GM19351 (cell line): ENCODE data around the gene SPRED2.

Experiments
- ATAC-seq: cut with Tn5 transposase; IDR thresholded peaks from one replicate; pipeline ENCODE4 v1.9.1; 2021; ENCODE audit warnings: mild to moderate bottlenecking, moderate library complexity; ENCODE audit not compliant: unreplicated experiment

The SPRED2 gene

GRCh38 chr2:65432227-65433190 lies at the start of gene SPRED2:
Gene SPRED2 (minus strand): TSS chr2:65432599. CDS start chr2:65431987, 612 bp downstream.
- ATAC-seq = no peak

- ATAC-seq = no peak
Observed at GRCh38 chr2:65481961-65482360, 49.6 kb upstream of the SPRED2 start.

GRCh38 chr2:65479524-65479923 lies 47.1 kb upstream of the SPRED2 start:
- no peak for ATAC-seq

DNA sequence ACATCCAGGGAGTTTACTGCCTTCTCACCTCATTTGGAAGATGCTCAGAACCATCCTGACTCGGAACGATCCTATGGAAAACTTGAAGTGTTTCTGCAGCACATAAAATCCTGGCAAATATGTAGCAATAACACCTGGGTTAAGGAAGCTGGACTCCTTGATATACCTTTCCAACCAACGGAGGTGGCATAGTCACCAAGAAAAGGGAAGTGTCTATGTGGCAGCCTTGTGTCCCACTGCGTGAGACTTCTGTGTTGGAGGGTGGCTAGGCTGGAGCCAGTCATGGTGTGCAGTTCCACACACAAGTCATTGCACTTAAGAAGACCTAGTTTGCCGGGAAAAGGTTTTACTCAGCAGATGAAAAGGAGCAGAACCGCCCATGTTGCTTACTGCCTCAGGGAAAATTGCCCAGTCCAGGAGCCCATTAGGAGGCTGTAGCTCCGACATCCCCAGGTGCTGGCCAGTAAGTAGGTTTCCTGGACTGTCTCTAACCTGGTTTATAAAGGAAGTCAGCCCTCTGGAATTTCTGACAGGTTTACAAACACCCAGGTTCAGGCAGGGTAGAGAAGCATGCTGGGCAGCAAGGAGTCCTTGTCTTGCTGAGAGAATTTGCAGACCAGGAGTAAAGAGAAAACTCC lies 46.2 kb upstream of the SPRED2 start:
- ATAC-seq = no peak

- ATAC-seq = no peak
Observed at GRCh38 chr2:65477590-65477989, 45.2 kb upstream of the SPRED2 start.

GRCh38 chr2:65476778-65477177 lies 44.4 kb upstream of the SPRED2 start:
- ATAC-seq = no peak

DNA sequence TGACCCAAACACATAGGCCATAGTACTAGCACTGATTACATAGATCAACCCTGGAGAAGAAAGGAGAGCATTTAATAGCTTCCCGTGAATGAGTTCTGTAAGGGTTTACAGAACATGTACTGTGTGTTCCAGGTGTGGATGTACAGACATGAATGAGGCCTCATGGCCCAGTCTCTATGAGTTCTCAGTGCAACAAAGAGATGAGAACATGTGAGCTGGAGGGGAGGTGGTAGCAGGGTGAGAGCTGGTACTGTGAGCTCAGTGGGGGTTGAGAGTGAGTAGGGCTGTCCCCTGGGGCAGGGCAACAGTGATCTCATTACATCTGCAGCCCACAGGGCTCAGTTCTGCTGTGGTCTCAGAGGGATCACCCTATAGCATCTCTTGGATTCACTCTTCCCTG lies 42.6 kb upstream of the SPRED2 start:
- ATAC-seq = no peak

- no peak for ATAC-seq
Observed at GRCh38 chr2:65473045-65473444, 40.6 kb upstream of the SPRED2 start.

DNA sequence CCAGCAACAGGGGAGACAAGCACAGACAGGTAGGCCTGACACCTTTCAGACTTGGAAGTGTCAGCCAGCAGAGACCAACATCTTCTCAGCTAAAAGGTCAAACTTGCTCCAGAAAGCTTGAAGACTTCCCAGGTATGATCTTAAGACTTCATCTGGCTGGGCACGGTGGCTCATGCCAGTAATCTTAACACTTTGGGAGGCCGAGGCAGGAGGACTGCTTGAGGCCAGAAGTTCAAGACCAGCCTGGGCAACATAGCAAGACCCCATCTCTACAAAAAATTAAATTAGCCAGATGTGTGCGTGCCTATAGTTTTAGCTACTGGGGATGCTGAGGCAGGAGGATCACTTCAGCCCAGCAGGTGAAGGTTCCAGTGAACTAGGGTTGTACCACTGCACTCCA lies 39.0 kb upstream of the SPRED2 start:
- no peak for ATAC-seq

DNA sequence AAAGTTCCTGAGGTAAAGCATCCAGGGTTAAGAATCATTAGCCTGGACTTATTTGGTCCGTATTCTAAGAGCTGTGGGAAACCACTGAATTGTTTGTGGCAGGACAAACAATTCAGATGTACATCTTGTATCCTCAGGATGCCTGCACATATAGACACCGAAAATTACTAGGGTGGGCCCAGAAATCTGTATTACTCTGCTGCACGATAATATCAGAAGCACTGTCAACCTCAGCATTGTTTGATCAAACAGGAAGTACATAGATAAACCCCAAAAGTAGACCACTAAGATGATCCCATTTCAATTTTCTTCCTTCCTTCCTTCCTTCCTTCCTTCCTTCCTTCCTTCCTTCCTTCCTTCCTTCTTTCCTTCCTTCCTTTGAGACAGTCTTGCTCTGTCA lies 34.2 kb upstream of the SPRED2 start:
- ATAC-seq = no peak

DNA sequence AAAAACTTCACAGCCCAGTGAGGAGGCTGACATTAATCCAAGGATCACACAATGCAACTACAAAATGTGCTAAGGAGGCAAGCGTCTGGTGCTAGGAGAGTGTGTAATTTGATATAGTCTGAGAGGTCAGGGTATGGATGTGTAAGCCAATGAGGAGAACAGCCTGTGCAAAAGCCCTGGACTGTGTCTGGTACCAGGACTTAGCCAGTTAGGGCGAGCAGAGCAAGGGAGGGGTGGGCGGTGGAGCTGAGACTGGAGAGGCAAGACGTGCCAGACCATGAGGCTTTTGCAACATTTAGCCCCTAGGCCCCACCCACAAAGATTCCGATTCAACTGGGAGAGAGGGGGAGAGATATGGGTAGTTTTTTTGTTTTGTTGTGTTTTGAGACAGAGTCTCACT lies 33.5 kb upstream of the SPRED2 start:
- no peak for ATAC-seq

DNA sequence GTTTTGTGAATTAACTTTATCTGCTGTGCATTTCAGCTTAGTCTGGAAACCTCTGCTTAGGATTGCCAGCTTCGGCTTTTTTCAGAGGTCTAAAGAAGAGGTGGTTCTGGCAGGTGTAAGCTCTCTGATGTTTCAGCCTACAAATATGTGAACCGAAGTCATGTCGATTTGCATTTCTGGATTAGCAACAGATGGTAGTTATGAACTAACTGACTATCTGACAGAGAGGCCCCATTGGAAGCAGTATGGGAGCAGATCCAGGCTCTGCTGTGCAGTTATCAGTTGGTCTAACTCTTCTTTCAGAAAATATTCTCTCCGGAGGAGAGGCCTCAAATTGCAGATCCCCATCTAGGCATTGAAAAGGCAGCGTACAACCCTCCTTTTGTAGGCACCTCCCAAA lies 32.7 kb upstream of the SPRED2 start:
- ATAC-seq = no peak

DNA sequence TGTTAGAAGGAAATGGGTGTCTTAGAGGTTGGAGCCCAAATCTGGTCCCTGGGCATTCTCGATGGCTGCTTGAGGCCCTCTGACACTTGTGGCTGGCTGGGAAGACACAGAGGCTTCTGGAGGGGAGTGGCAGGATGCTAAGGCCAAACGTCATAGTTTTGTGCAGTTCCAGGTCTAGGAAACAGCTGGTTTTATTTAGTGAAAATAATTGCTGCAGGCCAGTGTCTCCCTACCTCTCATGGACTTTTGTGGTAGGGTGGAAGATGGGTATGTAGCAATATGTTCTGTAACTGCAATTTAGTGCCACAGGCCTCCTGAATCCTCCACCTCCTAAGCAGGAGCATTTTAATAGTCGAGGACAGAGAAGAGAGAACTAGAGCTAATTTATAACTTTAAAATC lies 32.2 kb upstream of the SPRED2 start:
- ATAC-seq = no peak

- ATAC-seq = no peak
Observed at GRCh38 chr2:65458999-65459398, 26.6 kb upstream of the SPRED2 start.

GRCh38 chr2:65456886-65457285 lies 24.5 kb upstream of the SPRED2 start:
- ATAC-seq = no peak

DNA sequence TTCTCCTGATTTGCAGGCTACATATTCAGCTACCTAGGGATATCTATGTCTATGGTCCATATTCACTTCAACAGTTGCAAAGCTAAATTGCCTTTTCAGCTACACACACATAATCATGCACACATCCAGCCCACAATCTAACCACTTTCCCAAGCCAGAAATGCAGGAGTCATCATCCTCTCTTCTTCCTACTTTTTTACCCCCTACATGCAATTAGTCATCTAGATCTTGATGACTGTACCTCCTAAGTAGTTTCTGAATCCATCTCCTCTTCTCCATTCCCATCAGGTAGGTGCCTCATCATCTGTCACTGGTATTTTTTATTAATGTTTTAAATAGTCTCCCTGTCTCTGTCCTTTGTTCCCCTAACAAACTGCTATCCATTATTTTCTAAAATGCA lies 23.7 kb upstream of the SPRED2 start:
- ATAC-seq = no peak

DNA sequence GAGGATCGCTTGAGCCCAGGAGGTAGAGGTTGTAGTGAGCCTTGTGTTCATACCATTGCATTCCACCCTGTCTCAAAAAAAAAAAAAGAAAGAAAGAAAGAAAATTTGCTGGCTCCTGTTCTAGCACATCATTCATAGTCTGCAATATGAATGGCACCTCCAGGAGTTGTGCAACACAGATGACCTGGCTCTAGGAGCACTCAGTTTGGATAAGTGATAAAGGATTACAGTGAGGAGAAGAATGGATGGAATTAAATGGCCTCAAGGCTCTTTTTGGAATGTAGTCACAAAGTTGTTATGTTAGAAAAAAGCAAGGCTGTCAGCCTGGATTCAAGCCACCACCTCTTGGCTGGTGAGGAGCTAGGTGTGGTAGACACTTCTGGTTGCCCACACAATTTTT lies 21.5 kb upstream of the SPRED2 start:
- ATAC-seq = no peak

DNA sequence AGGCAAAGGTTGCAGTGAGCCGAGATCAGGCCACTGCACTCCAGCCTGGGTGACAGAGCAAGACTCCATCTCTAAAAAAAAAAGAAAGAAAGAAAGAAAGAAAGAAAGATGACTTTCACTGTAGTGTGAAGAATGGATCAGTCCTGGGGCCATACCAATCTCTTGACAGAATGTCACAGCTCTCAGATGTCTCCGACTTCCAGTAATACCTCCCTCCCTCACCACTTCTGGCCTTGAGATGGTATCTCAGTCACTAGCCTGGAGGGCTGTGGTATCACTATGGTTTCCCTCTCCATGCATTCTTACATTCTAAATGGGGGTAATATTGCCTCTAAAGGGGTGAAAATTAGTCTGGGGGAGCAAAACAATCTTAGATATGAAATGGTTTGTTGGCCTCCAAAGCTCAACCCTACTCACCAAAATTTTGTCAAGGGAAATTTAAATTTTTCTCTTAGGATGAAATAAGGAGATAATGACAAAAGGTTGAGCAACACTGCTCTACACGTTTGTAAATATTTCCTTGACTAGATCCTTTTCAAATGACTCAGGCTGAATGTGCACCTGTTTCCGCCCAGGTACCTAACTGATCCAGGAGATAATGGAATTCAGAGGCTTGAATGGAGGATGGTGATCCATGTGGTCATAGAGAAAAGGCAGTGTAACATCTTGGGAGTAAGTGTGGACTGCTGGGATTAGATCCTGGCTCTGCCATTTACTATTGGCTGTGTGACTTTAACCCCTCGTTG lies 19.9 kb upstream of the SPRED2 start:
- no peak for ATAC-seq

- no peak for ATAC-seq
Observed at GRCh38 chr2:65450810-65451209, 18.4 kb upstream of the SPRED2 start.

DNA sequence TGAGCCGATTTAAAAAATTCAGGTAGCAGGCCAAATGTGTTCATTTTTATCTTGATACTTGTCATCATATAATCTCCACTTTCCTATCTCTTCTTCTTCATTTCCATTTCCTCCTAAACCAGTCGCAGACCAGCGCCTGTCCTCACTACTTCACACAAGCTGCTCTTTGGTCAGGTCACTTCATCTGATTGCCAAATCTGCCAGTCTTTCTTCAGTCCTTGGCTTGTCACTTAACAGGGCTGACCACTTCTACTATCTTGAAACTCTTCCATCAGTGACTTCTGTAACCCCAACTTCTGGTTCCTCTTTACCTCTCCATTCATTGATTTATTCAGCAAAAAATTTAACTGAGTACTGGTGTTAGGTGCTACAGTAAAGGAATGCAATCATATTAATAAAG lies 18.0 kb upstream of the SPRED2 start:
- no peak for ATAC-seq

GRCh38 chr2:65443509-65444186 lies 11.2 kb upstream of the SPRED2 start:
- no peak for ATAC-seq
